Lower lobe of right lung (tissue), 2 donors: ENCODE measurements around the gene LY86. TPM values are rescaled to one million over a fixed set of nuclear protein-coding genes. Genes with fewer than 3 reads are reported as not detected.

Experiments
- ATAC-seq, 2 donors: fragments of 200-7000 bp; cut with Tn5 transposase; one replicate each; pipeline ENCODE4 v1.9.1; 2020 to 2022; ENCODE audit warnings: mild to moderate bottlenecking in 2 of 2, moderate library complexity in 2 of 2
- DNase-seq: peaks from one replicate; pipeline ENCODE4 v3.0.0-alpha.2; 2020
- H3K27ac ChIP-seq: fragments of 200-600 bp; one replicate; pipeline ENCODE4 v1.8.0; 2022
- H3K27me3 ChIP-seq: fragments of 200-600 bp; one replicate; pipeline ENCODE4 v1.8.0; 2022; ENCODE audit warnings: low read depth
- H3K36me3 ChIP-seq: fragments of 200-600 bp; one replicate; pipeline ENCODE4 v1.8.0; 2022; ENCODE audit warnings: mild to moderate bottlenecking
- H3K4me1 ChIP-seq: fragments of 200-600 bp; one replicate; pipeline ENCODE4 v1.8.0; 2022
- H3K4me3 ChIP-seq: fragments of 200-600 bp; one replicate; pipeline ENCODE4 v1.8.0; 2022; ENCODE audit warnings: mild to moderate bottlenecking
- H3K9me3 ChIP-seq: fragments of 200-600 bp; one replicate; pipeline ENCODE4 v1.8.0; 2022
- intact Hi-C: fragments of 100-400 bp; cut with DNase I; formaldehyde crosslinking; loops from one replicate; pipeline ENCODE4 v1.11.0; 2022
- total RNA-seq: library from RNA; stranded (reverse); fragmentation: NEBNext Ultra II Directional; extraction: Animal tissue kit (Norgen Biotek cat#: 25700); gene quantifications from one replicate; pipeline ENCODE4 v1.2.1, GENCODE V29; 2021
- TF ChIP-seq, protein P1 (sequence below): fragments of 200-600 bp; IDR thresholded peaks from one replicate; pipeline ENCODE4 v1.8.0; 2022; ENCODE audit warnings: antibody characterized with exemption, mild to moderate bottlenecking
- donor health status: DM: no; HTN: yes; CAD: no; lungs with severe emphysema.

LY86 gene
- total RNA-seq, 1 donor from 2014 or later = 20.2 TPM

DNA sequence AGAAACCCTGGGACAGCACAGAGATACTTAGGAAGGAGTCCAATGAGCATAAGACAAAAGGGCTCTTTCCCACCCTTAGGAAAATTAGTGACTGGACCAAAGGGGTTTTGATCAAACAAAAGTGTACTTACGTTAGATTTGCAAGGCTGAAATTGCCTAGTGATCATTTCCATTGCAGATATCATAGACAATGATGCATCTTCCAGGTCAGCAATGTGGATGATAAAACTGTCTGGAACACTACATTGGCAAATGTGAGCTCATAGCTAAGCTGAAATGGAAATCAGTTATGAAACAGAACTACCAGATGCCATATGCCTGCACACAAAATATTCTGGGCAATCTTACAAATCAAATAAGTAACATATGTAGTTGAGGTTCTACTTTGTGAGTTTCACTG is 34.0 kb downstream of the LY86 start:
- Histone ChIP-seq H3K36me3 (no peaks in the 10 kb centered on the region), H3K27me3 (no peaks in the 10 kb centered on the region), H3K9me3 (no peaks in the 10 kb centered on the region), H3K4me1 (peaks cover 4% of the 10 kb centered on the region), H3K4me3 (no peak overlapping the region), H3K27ac (no peak overlapping the region)
- ATAC-seq (no peak), DNase-seq (no peak)
- intact Hi-C loops = no loop called here
- TF ChIP-seq, protein P1, sequence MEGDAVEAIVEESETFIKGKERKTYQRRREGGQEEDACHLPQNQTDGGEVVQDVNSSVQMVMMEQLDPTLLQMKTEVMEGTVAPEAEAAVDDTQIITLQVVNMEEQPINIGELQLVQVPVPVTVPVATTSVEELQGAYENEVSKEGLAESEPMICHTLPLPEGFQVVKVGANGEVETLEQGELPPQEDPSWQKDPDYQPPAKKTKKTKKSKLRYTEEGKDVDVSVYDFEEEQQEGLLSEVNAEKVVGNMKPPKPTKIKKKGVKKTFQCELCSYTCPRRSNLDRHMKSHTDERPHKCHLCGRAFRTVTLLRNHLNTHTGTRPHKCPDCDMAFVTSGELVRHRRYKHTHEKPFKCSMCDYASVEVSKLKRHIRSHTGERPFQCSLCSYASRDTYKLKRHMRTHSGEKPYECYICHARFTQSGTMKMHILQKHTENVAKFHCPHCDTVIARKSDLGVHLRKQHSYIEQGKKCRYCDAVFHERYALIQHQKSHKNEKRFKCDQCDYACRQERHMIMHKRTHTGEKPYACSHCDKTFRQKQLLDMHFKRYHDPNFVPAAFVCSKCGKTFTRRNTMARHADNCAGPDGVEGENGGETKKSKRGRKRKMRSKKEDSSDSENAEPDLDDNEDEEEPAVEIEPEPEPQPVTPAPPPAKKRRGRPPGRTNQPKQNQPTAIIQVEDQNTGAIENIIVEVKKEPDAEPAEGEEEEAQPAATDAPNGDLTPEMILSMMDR = no peak

DNA sequence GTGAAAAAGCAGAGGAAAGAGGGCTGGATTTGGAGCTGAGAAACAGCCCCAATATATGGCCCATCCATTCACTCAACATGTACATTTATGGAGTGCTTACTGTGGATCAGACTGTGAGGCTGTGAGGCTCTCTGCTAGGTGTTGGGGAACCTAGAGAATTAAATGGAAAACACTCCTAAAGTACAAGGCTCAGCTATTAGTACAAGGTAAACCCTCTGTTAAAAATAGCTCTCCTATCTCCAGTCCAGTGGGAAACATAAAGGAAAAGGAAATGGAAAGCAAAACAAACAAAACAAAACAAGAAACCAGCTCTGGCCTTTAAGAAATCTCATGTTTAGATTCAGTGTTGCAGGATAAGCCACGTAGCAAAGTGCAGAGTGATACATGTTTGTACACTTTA is 35.0 kb downstream of the LY86 start:
- no peaks in the 10 kb centered on the region for H3K27me3 ChIP-seq
- TF ChIP-seq, protein P1 = no peak
- H3K9me3 ChIP-seq = no peaks in the 10 kb centered on the region
- ATAC-seq (no peak), DNase-seq (no peak)
- no peaks in the 10 kb centered on the region for H3K36me3 ChIP-seq
- intact Hi-C loops = no loop called here
- no peak overlapping the region for H3K4me3 ChIP-seq
- peaks cover 4% of the 10 kb centered on the region for H3K4me1 ChIP-seq
- no peak overlapping the region for H3K27ac ChIP-seq

DNA sequence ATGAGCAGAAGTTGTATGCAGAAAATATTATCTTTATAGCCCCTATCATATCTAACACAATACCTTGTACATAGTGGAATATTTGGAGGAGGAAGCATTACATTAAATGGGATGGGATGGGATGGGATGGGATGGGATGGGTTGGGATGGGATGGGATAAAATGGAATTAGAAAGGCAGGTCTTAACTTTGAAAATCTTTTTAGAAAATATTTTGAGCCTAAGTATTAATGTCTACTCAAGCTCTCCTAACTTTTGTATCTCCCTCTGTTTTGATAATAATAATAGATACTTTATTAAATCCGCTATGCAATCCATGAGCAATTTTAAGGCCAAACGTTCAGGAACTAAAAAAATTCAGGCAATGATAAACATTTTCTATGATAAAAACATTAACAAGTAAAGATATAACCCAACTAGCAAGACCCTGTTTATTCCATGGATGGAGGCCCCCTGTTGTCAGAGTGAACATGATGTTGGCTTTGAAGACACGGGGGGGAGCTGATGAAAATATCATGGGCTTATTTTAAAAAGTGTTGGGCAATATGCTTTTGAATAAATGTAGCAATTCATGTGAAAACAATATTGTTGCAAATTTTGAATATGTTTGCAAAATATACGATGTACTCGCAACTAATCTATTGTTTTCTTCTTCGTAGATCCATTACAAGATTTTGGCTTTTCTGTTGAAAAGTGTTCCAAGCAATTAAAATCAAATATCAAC is 35.9 kb downstream of the LY86 start:
- Histone ChIP-seq H3K27me3 (no peaks in the 10 kb centered on the region), H3K27ac (no peak overlapping the region), H3K4me3 (no peak overlapping the region), H3K4me1 (peaks cover 4% of the 10 kb centered on the region), H3K36me3 (no peaks in the 10 kb centered on the region), H3K9me3 (no peaks in the 10 kb centered on the region)
- intact Hi-C loops = no loop called here
- DNase-seq (no peak), ATAC-seq (no peak)
- TF ChIP-seq, protein P1 = no peak

DNA sequence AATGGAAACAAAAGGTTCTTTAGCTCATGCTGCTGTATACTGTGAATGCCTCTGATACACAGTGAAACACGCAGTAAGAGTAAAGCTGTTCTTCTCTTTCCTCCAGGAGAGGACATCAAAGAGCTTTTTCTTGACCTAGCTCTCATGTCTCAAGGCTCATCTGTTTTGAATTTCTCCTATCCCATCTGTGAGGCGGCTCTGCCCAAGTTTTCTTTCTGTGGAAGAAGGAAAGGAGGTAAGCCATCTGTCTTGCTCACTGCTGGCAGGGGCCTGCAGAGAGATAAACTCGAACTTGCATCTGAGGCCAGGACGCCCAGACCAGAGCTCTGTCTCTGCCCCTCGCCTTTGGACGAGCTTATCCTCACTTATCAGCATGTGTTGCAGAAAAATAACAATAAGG is 37.7 kb downstream of the LY86 start:
- Histone ChIP-seq H3K9me3 (no peaks in the 10 kb centered on the region), H3K27ac (no peak overlapping the region), H3K4me3 (no peak overlapping the region), H3K27me3 (no peaks in the 10 kb centered on the region), H3K4me1 (peaks cover 4% of the 10 kb centered on the region), H3K36me3 (no peaks in the 10 kb centered on the region)
- TF ChIP-seq, protein P1 = no peak
- DNase-seq = no peak
- no peak for ATAC-seq
- intact Hi-C loops = no loop called here

DNA sequence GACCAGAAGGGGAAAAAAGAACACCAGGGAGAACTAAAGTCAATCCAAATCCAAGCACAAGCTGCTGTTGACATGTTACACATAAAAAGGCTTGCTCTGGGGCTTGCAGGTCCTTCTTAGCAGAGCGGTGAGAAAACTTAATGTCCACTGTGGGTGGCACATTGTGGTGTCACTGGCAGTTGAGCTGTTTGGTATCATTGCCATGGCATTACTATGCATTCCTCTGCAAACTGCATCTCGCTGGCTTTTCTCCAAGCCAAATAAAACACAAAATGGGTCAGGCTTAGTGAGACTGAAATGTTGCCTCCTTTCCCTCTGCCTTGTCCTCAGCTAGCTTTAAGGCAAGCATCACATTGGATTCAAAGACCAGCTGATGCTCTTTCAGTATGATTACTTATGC is 40.9 kb downstream of the LY86 start:
- no peaks in the 10 kb centered on the region for H3K36me3 ChIP-seq
- H3K27ac ChIP-seq = no peak overlapping the region
- H3K4me3 ChIP-seq = no peak overlapping the region
- TF ChIP-seq, protein P1 = no peak
- H3K4me1 ChIP-seq = peaks cover 7% of the 10 kb centered on the region
- H3K27me3 ChIP-seq = no peaks in the 10 kb centered on the region
- intact Hi-C loops = no loop called here
- ATAC-seq = no peak
- no peak for DNase-seq
- no peaks in the 10 kb centered on the region for H3K9me3 ChIP-seq
